GM12872 (cell line): ENCODE measurements around the gene HIVEP1.

ENCODE experiments used
- TF ChIP-seq, protein P1 (sequence below): IDR thresholded peaks from 3 replicates; pipeline ENCODE4 v1.5.1; 2011; ENCODE audit warnings: low read depth, mild to moderate bottlenecking, low read length, moderate library complexity; ENCODE audit not compliant: insufficient read depth

HIVEP1 gene

DNA sequence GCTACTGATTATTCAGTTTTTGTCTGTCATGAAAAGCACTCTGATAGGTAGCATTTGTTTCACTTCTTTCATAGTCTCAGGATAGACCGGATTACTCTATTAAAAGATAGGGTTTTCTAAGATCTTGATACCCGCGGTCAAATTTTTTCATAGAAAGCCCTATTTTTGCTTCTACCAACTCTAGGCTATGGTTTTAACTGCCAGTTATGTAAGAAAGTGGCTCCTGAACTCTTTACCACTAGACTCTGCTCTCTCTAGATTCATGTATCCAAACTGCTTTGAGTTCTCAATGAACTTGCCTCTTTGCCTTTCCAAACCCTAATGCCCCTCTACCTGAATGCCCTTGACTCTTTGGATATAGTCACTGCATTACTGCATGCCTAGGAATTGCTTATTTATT is 70.3 kb downstream of the HIVEP1 start:
- TF ChIP-seq, protein P1, sequence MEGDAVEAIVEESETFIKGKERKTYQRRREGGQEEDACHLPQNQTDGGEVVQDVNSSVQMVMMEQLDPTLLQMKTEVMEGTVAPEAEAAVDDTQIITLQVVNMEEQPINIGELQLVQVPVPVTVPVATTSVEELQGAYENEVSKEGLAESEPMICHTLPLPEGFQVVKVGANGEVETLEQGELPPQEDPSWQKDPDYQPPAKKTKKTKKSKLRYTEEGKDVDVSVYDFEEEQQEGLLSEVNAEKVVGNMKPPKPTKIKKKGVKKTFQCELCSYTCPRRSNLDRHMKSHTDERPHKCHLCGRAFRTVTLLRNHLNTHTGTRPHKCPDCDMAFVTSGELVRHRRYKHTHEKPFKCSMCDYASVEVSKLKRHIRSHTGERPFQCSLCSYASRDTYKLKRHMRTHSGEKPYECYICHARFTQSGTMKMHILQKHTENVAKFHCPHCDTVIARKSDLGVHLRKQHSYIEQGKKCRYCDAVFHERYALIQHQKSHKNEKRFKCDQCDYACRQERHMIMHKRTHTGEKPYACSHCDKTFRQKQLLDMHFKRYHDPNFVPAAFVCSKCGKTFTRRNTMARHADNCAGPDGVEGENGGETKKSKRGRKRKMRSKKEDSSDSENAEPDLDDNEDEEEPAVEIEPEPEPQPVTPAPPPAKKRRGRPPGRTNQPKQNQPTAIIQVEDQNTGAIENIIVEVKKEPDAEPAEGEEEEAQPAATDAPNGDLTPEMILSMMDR, result no peak

DNA sequence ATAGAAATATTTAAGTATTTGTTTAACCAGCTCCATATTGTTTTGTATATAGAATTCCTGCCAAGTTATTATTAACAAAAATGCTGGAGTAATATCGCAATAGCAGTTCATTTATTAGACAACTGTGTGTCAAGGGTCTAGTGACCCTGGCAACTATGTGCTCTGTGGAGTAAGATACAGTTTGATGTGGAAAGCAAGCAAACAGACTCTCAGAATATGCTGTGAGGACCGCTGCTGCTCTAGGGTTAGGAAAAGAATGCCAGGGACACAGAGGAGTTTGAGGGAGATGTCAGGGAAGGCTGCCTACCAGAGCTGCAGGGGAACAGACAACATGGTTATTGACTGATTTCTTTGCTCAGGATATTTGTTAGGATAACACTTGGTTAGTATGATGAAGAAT is 71.2 kb downstream of the HIVEP1 start:
- TF ChIP-seq, protein P1, result no peak

DNA sequence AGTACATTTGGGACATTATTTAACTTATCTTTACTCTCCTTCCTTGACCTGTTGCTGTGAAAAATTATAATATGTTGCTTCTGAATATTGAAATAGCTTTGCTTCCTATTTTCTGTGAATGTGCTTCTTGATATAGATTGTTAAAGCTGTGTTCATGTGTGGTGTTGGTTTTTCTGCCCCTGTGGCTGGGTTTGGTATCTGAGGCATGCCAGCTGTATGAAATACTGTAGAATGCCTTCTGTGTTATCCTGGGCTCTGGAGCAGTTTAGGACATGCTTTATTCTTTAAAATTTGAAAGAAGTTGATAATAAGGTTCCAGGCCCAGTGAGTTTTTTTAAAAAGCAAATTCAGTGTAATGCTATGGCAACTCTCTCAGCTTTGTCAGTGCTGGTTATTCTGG is 71.7 kb downstream of the HIVEP1 start:
- TF ChIP-seq, protein P1, result no peak

DNA sequence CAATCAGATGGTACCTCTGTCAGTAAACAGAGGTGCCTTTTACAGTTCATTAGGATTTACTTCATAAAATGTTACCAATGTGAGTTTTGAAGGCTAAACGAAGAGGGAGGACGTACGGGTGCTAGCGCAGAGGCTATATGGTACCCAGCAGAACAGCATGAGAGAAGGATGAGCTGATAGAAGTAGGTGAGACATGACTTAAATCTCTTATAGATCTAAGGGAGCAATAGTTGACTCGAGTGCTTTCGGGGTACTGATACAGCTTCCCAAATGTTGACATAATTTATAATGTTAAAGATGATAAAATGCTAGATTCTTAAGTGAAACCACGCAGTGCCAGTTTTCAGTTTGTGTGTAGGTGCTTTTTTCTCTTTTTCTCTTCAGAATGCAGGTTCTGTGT is 72.6 kb downstream of the HIVEP1 start:
- TF ChIP-seq, protein P1, result no peak

DNA sequence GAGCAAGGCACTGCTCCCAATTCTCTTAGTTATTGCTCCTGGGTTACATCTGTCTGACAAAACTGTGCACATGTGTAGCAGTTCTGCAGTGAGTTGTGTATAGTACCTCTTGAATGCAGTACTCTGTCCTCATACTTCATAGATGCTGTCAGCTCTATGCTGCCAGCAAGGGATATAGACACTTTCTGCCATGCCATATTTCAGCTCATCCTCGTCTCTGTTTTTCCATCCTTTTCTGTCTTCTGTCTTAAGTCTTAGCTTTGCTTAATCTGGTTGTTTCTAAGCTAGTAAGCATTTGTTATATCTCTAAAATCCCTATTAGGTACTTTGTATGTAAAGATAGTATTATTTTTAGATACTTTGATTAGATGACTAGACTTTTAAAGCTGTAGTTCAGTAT is 76.4 kb downstream of the HIVEP1 start:
- TF ChIP-seq, protein P1, result no peak

DNA sequence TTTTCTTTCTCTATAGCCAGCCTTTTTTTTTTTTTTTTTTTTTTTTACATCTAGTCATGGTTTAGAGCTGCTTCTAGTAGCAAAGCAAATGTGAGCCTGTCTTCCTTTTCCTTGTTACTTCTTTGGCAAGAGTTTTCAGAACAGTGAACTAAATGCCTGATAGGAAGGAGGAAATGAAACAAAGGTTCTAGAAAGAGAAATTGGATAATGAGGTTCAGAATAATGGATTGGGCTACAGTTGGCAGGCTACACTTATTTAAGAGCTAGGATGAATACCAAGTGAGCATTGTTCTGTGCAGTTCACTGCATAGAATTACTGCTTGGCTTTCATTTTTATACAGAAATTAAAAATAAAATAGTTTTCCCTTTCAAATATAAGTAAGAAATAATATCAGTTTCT is 78.6 kb downstream of the HIVEP1 start:
- TF ChIP-seq, protein P1, result no peak

DNA sequence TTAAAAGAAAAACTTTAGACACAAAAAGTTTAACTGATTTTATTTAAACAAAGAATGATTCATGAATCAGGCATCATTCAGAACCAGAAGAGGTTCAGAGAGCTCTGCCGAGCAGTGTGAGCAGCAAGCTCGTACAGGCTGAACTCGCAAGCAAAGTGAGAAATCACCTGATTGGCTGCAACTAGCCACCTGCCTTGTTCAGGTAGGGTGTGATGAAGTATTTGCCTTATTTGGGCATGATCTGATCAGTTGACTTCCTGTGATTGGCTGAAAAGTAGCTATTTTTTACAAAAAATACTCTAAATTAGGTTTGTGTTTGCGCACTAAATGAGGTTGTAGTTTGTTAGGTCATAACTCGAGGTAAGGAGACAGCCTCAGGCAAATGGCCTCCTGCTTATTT is 80.7 kb downstream of the HIVEP1 start:
- TF ChIP-seq, protein P1, result no peak

DNA sequence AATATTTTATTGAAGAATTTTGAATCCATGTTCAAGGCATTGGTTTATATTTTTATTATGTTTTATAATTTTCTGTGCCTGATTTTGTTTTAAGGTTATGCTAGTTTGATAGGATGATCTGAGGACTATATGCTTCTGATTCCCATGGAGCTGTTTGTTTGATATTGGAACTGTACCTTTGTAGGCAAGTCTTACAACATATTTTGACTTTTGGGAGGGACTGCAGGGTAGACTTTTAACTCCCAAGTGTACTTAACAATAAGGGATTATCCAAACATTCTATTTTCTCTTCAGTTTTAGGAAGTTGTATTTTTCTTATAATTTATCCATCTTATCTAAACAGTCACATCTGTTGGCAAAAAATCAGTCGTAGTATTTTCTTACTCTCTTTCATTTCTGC is 82.6 kb downstream of the HIVEP1 start:
- TF ChIP-seq, protein P1, result no peak
